ENCODE results near the gene DIDO1.

GRCh38 chr20:62940875-62941274 is 14.6 kb upstream of the DIDO1 start:
- no peak for TF ChIP-seq CTCF (IDR thresholded peaks at IDR 0.05)
- TF ChIP-seq EZH2 (IDR thresholded peaks at IDR 0.05; ENCODE audit: borderline replicate concordance, insufficient read depth, low read depth, low read length, poor library complexity, severe bottlenecking) = no peak

Data from B cell (primary cell).